K562 (cell line): Measurements from ENCODE around the gene TRMT44. TPM values are rescaled to one million over a fixed set of nuclear protein-coding genes. Genes with fewer than 3 reads are reported as not detected.

ENCODE experiments used
- ATAC-seq: fragments of 200-7000 bp; cut with Tn5 transposase; 3 replicates; pipeline ENCODE4 v1.9.1; 2020; ENCODE audit warnings: moderate library complexity
- BruUV-seq: library from RNA; stranded (reverse); fragments of 400-500 nt; replicated peaks from 2 replicates; lab custom pipeline; 2021; lab: Mats Ljungman, UMichigan
- CTCF ChIA-PET: fragments of 300-600 bp; formaldehyde crosslinking; extraction: SDS; loops from one replicate; lab custom pipeline; 2021; ENCODE audit warnings: low intra/inter-chr PET ratio; lab: Yijun Ruan, JAX
- POLR2A ChIA-PET: fragments of 300-600, 350-650 bp; sonication (Branson Sonifier 250); formaldehyde crosslinking; extraction: SDS; loops from one replicate; lab custom pipeline; 2021; ENCODE audit warnings: antibody characterized with exemption, inconsistent platforms; lab: Yijun Ruan, JAX
- DNase-seq, 4 experiments: peaks; one replicate each; pipeline versions ENCODE4 v3.0.0 to v3.0.0-alpha.2; 2011 to 2018; ENCODE audit warnings: low spot score in 3 of 4, mixed read lengths in 3 of 4; ENCODE audit errors: extremely low read depth in 1 of 4
- FAIRE-seq: peaks from 2 replicates; lab custom pipeline; 2011; peaks lifted over from hg19 to GRCh38; lab: Jason Lieb, UNC
- H2AFZ ChIP-seq: 2 replicates; pipeline ENCODE4 v1.6.0; 2011; ENCODE audit warnings: low read depth, low read length, control low read depth, inconsistent platforms
- H3K27ac ChIP-seq: fragments of 200-600 bp; 3 replicates; pipeline ENCODE4 v1.8.0; 2011; ENCODE audit warnings: low read depth, mild to moderate bottlenecking, control low read depth, inconsistent platforms, low read length, moderate library complexity, mixed read lengths; ENCODE audit errors: extremely low read depth
- H3K27me3 ChIP-seq, 2 experiments: fragments of 300-600 bp in 1 of 2; 2 replicates in 1 of 2; 3 replicates in 1 of 2; pipeline versions ENCODE4 v1.6.0 to v1.8.0; 2011; ENCODE audit warnings: inconsistent platforms in 2 of 2, low read length in 2 of 2, mild to moderate bottlenecking in 1 of 2, mixed read lengths in 1 of 2, moderate library complexity in 1 of 2; ENCODE audit not compliant: control insufficient read depth in 2 of 2, insufficient read depth in 2 of 2
- H3K36me3 ChIP-seq: fragments of 300-600 bp; 3 replicates; pipeline ENCODE4 v1.8.0; 2011; ENCODE audit warnings: mild to moderate bottlenecking, low read length, inconsistent platforms; ENCODE audit not compliant: control insufficient read depth, insufficient read depth
- H3K4me1 ChIP-seq, 2 experiments: fragments of 200-600 bp in 1 of 2; replicated peaks in 1 of 2; 2 replicates in 1 of 2; 3 replicates in 1 of 2; pipeline versions ENCODE4 v1.5.1 to v1.8.0; 2011; ENCODE audit warnings: inconsistent platforms in 2 of 2, low read length in 2 of 2, mild to moderate bottlenecking in 1 of 2, mixed read lengths in 1 of 2, moderate library complexity in 1 of 2; ENCODE audit not compliant: control insufficient read depth in 2 of 2, insufficient read depth in 2 of 2
- H3K4me2 ChIP-seq: 2 replicates; pipeline ENCODE4 v1.6.1; 2011; ENCODE audit warnings: low read length, control low read depth, inconsistent platforms, mixed read lengths; ENCODE audit not compliant: insufficient read depth
- H3K4me3 ChIP-seq: fragments of 200-600 bp; sonication (generic), shearing (Covaris generic); 2 replicates; pipeline ENCODE4 v1.5.1; 2016; ENCODE audit warnings: control low read depth, inconsistent platforms
- H3K79me2 ChIP-seq: fragments of 200-600 bp; 3 replicates; pipeline ENCODE4 v1.8.0; 2011; ENCODE audit warnings: low read length, inconsistent platforms; ENCODE audit not compliant: control insufficient read depth, insufficient read depth
- H3K9ac ChIP-seq, 2 experiments: 2 replicates each; pipeline versions ENCODE4 v1.6.0 to v1.6.1; 2011; ENCODE audit warnings: low read depth in 2 of 2, low read length in 2 of 2, control low read depth in 1 of 2, inconsistent platforms in 1 of 2, mild to moderate bottlenecking in 1 of 2, mixed read lengths in 1 of 2; ENCODE audit not compliant: insufficient read depth in 1 of 2
- H3K9me1 ChIP-seq: one replicate; pipeline ENCODE4 v1.6.0; 2011; ENCODE audit warnings: inconsistent platforms, mild to moderate bottlenecking, low read length, moderate library complexity; ENCODE audit not compliant: control insufficient read depth, insufficient read depth
- H3K9me3 ChIP-seq: replicated peaks from 2 replicates; pipeline ENCODE4 v1.5.1; 2011; ENCODE audit warnings: low read depth, low read length, inconsistent platforms; ENCODE audit not compliant: control insufficient read depth, insufficient read depth
- H4K20me1 ChIP-seq: replicated peaks from 2 replicates; pipeline ENCODE4 v1.6.1; 2011; ENCODE audit warnings: low read length, inconsistent platforms, mixed read lengths; ENCODE audit not compliant: control insufficient read depth, insufficient read depth
- CBFB ChIP-seq: sonication (generic); formaldehyde crosslinking; IDR thresholded peaks from 2 replicates; pipeline ENCODE4 v1.4.0; 2020; ENCODE audit warnings: mild to moderate bottlenecking, missing genetic modification reagents
- EWSR1 ChIP-seq: fragments of 450-650 bp; IDR thresholded peaks from 2 replicates; pipeline ENCODE4 v1.6.1; 2018; ENCODE audit warnings: borderline replicate concordance, mild to moderate bottlenecking, low read depth, moderate library complexity; ENCODE audit not compliant: partially characterized antibody
- HMG20B ChIP-seq: fragments of 250-450 bp; sonication (Bioruptor Pico); IDR thresholded peaks from 2 replicates; pipeline ENCODE4 v1.5.0; 2021; ENCODE audit warnings: mild to moderate bottlenecking
- KDM4B ChIP-seq, 2 experiments: fragments of 450-650 bp in 1 of 2; sonication (generic) in 1 of 2; IDR thresholded peaks; 2 replicates each; pipeline ENCODE4 v1.6.1; 2016 to 2017; ENCODE audit warnings: borderline replicate concordance in 2 of 2, antibody characterized with exemption in 1 of 2, low read depth in 1 of 2, mild to moderate bottlenecking in 1 of 2
- PPARD ChIP-seq: fragments of 250-450 bp; sonication (Bioruptor Pico); IDR thresholded peaks from 2 replicates; pipeline ENCODE4 v1.8.0; 2022; ENCODE audit warnings: inconsistent platforms, mild to moderate bottlenecking, moderate library complexity
- PTRF ChIP-seq: fragments of 450-650 bp; IDR thresholded peaks from 2 replicates; pipeline ENCODE4 v1.6.1; 2016; ENCODE audit warnings: mild to moderate bottlenecking, missing genetic modification characterization, missing compliant biosample characterization
- RBM22 ChIP-seq: fragments of 200-400 bp; formaldehyde crosslinking; IDR thresholded peaks from 2 replicates; pipeline ENCODE4 v1.6.1; 2018; ENCODE audit warnings: low read length, low read depth; ENCODE audit not compliant: poor library complexity, severe bottlenecking
- RNF219 ChIP-seq: fragments of 250-450 bp; sonication (Bioruptor Pico); IDR thresholded peaks from 2 replicates; pipeline ENCODE4 v1.5.0; 2022; ENCODE audit warnings: mild to moderate bottlenecking
- SFPQ ChIP-seq: fragments of 200-400 bp; formaldehyde crosslinking; IDR thresholded peaks from 2 replicates; pipeline ENCODE4 v1.6.1; 2017; ENCODE audit warnings: mild to moderate bottlenecking, low read depth, low read length, moderate library complexity
- SMAD1 ChIP-seq: fragments of 150-350 bp; IDR thresholded peaks from 2 replicates; pipeline ENCODE4 v1.6.1; 2014; ENCODE audit warnings: low read length, low read depth; ENCODE audit not compliant: partially characterized antibody
- SRSF1 ChIP-seq: fragments of 200-400 bp; formaldehyde crosslinking; IDR thresholded peaks from 2 replicates; pipeline ENCODE4 v1.6.1; 2017; ENCODE audit warnings: mild to moderate bottlenecking, low read depth, low read length, moderate library complexity
- TCF3 ChIP-seq: sonication (generic); formaldehyde crosslinking; IDR thresholded peaks from 2 replicates; pipeline ENCODE4 v1.4.0; 2020; ENCODE audit warnings: mild to moderate bottlenecking, missing genetic modification reagents
- TRIM25 ChIP-seq: fragments of 450-650 bp; IDR thresholded peaks from 2 replicates; pipeline ENCODE4 v1.7.0; 2016; ENCODE audit warnings: borderline replicate concordance
- ZKSCAN3 ChIP-seq: fragments of 250-450 bp; sonication (Bioruptor Pico); IDR thresholded peaks from 2 replicates; pipeline ENCODE4 v1.4.0; 2020
- ZNF124 ChIP-seq: sonication (generic); formaldehyde crosslinking; IDR thresholded peaks from 2 replicates; pipeline ENCODE4 v1.8.1; 2022; ENCODE audit warnings: missing genetic modification reagents
- WGBS: fragments of 100-300 bp; shearing (Covaris generic); methylation state at CpG from one replicate; pipeline ENCODE4 v1.1.6; 2016; ENCODE audit warnings: low coverage, mixed read lengths; ENCODE audit not compliant: insufficient coverage; ENCODE audit errors: missing lambda C conversion rate; 5-methylcytosine and 5-hydroxymethylcytosine counted together
- in situ Hi-C: fragments of 300-500 bp; cut with MboI; formaldehyde crosslinking; loops from 4 replicates; pipeline ENCODE4 v1.15.0; 2018; ENCODE audit warnings: inconsistent platforms, mixed read lengths
- intact Hi-C: fragments of 100-400 bp; cut with micrococcal nuclease; formaldehyde crosslinking; loops from 2 replicates; pipeline ENCODE4 v1.14.2; 2022
- polyA plus RNA-seq, 8 experiments: library from polyadenylated mRNA; depleted of rRNA in 4 of 8; stranded (reverse) in 5 of 8; unstranded in 3 of 8; fragments of >200 nt; fragmentation: Nextera tagmentation in 2 of 8; fragmentation: Illumina TruSeq in 1 of 8; extraction: Ambion mirVana in 2 of 8; extraction: Trizol in 1 of 8; gene quantifications; 2 replicates each; pipeline versions ENCODE4 v1.2.1 to v1.2.3, GENCODE V29; 2011 to 2014; ENCODE audit warnings: inconsistent platforms in 1 of 8, missing spikeins in 1 of 8
- total RNA-seq, 7 experiments: library from RNA; depleted of rRNA in 6 of 7; stranded (reverse); fragments of >200 nt in 6 of 7; fragmentation: Illumina TruSeq in 2 of 7; extraction: Trizol in 2 of 7; gene quantifications; 2 replicates each; pipeline versions ENCODE4 v1.2.1 to v1.2.3, GENCODE V29; 2011 to 2021; ENCODE audit warnings: low replicate concordance in 1 of 7

The TRMT44 gene
- total and polyA plus RNA-seq, 9 of the 15 experiments (the other 6 are each of a cell fraction or from before 2014, with no cell fraction given), result 1.2 to 18.6 (median 10.0) TPM

- TF ChIP-seq EWSR1 (no peak), PPARD (CRISPR knock-in tag) (no peak), PTRF (tag) (no peak), ZKSCAN3 (no peak), CBFB (CRISPR knock-in tag) (no peak), TRIM25 (no peak), ZNF124 (CRISPR knock-in tag) (no peak)
These were observed 73.8 kb downstream of the TRMT44 start (continued) for GRCh38 chr4:8514391-8514790.

GRCh38 chr4:8515316-8516060 lies 74.9 kb downstream of the TRMT44 start:
- in situ Hi-C loops (no loop called here), intact Hi-C loops (no loop called here)
- H3K9me3 ChIP-seq, result no peaks in the 10 kb centered on the region; the same call in 1 of the 2 replicates
- BruUV-seq, result no TSS peak
- no peak overlapping the region for H3K27ac ChIP-seq
- no peaks in the 10 kb centered on the region for H3K27me3 ChIP-seq
- DNase-seq, result no peak
- peaks cover 0 to 6% of the 10 kb centered on the region in 2 experiments; a peak in 1 of 5 replicates for H3K4me1 ChIP-seq
- 23% methylated on average over 18 of the region's 18 CpGs for WGBS
- ChIA-PET CTCF (no interaction called here), POLR2A (no interaction called here)
- no peak; the same call in 2 of the 3 replicates for ATAC-seq
- no peaks in the 10 kb centered on the region for H3K36me3 ChIP-seq
- H3K9ac ChIP-seq, result no peak overlapping the region
- no peaks in the 10 kb centered on the region for H3K9me1 ChIP-seq
- no peak for FAIRE-seq
- H3K79me2 ChIP-seq, result no peaks in the 10 kb centered on the region
- H3K4me2 ChIP-seq, result no peak overlapping the region
- H3K4me3 ChIP-seq, result no peak overlapping the region
- H4K20me1 ChIP-seq, result no peaks in the 10 kb centered on the region
- no peak overlapping the region for H2AFZ ChIP-seq
- TF ChIP-seq RBM22 (no peak), HMG20B (no peak), KDM4B (IDR thresholded peaks at IDR 0.05; ENCODE audit: borderline replicate concordance in 2 of 2, low read depth in 1 of 2) (no peak), SMAD1 (no peak), TCF3 (CRISPR knock-in tag) (no peak), SFPQ (no peak), RNF219 (CRISPR knock-in tag) (no peak), SRSF1 (no peak)
